NK-92 (cell line): Measurements from ENCODE around the gene MKLN1.

Experiments
- DNase-seq: peaks from one replicate; lab custom pipeline; 2025; ENCODE audit not compliant: unreplicated experiment; lab: John Stamatoyannopoulos, UW

MKLN1 gene

DNA sequence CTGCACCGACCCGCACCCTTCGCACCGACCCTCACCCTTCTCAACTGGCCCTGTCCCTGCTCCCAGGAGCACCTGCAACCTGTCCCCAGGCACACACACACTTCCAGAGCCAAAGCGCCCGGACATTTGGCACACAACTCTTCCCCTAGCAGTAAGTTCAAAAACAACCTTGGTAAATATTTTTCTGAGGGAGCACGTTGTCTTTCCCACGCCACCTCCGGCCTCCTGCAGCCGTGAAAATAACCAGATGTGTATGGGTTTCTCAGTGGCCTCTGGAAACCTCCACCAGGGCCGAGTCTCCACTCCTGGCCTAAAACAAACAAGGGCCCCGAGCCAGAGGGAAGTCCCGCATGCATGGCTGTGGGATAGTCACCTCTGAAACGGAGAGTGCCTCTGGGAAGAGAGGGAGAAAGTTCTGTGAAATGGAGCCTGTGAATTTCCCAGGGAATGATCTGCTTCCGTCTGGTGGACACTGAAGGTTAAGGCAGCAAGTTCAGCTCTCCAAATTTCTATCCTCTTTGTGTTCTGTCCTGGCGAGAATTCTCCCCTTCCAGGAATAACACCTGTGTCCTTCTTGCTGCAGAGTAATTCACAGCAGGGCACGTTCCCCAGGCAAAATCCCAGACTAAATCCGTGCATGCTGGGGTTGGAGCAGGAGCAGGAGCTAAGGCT, 213.0 kb downstream of the MKLN1 start:
- no peak for DNase-seq

GRCh38 chr7:131543298-131543697, 215.6 kb downstream of the MKLN1 start:
- DNase-seq, result no peak

DNA sequence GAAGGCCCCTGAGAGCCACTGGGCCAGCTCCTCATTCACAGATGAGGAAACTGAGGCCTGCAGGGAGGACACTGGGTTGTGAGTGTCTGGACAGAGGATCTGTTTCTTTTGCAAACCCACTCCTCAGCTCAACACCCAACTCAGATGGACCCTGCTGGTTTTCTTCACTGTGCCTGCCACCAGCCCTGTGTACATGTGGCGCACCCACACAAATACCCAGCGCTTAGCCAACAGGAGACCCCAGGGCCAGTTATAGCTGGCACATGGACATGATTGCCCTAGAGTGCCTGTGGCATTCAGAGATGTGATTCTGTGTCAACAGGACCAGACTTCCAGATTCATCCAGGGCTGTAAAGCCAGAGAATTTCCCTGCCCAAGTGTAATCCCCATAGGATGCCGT, 216.3 kb downstream of the MKLN1 start:
- DNase-seq, result no peak

- DNase-seq, result no peak
These were observed 217.0 kb downstream of the MKLN1 start for GRCh38 chr7:131544449-131545301.

DNA sequence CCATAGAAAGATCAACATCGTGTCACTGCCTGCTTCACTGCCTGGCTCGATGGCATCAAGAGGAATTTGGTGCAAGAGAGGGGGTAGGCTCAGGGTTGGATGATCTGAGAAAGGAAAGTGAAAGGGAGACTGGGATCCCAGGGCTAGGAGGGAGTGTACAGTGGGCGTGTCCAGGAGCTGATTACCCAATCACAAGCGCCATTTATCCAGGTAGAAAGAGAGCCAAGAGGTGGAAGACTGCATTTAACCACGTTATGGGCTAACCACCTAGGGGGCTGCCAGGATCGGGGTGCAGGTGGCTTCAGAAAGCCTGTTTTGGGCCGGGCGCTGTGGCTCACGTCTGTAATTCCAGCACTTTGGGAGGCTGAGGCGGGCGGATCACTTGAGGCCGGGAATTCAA, 218.4 kb downstream of the MKLN1 start:
- DNase-seq, result no peak
